Measurements from ENCODE around the gene OBSCN. TPM values are rescaled to one million over a fixed set of nuclear protein-coding genes. Genes with fewer than 3 reads are reported as not detected.

Gene OBSCN
- total RNA-seq, 2 donors from 2014 or later, result 159 to 317 TPM

DNA sequence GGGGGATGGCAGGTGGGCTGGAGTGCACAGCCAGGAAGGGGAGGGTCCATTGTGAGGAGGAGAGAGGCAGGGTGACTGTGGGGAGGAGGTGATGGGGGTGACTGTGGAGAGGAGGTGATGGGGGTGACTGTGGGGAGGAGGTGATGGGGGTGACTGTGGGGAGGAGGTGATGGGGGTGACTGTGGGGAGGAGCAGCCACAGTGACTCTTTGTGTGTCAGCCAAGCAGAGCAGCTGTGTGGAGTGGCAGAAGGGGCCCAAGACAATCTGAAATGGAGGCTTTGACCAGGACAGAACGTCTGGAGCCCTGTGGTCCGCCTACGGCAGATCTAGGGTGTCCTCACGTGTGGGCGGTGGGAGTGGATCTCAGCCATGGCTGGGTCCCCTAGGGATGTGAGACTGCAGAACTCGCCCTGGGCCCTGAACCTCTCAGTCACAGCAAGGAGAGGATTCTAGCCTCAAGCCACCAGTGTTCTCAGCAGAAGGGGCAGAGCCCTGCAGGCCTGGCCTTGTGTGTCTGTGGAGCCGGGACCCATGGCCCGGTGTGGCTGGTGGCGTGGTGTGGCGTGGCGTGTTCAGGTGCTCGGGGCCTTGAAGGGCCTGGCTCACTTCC, 81.5 kb downstream of the OBSCN start:
- Histone ChIP-seq H3K4me1 (no peaks in the 10 kb centered on the region), H3K36me3 (peaks cover 83% of the 10 kb centered on the region), H3K4me3 (no peak overlapping the region), H3K27ac (no peak overlapping the region), H3K9me3 (no peaks in the 10 kb centered on the region), H3K27me3 (no peaks in the 10 kb centered on the region)
- TF ChIP-seq CTCF (IDR thresholded peaks at IDR 0.05), result no peak
- DNase-seq (ENCODE audit: low spot score), result no peak

- Histone ChIP-seq H3K4me3 (no peak overlapping the region), H3K36me3 (peaks cover 83% of the 10 kb centered on the region), H3K27ac (no peak overlapping the region), H3K4me1 (no peaks in the 10 kb centered on the region), H3K27me3 (no peaks in the 10 kb centered on the region), H3K9me3 (no peaks in the 10 kb centered on the region)
- DNase-seq (ENCODE audit: low spot score), result no peak
- TF ChIP-seq CTCF (IDR thresholded peaks at IDR 0.05), result no peak
Observed at GRCh38 chr1:228289996-228290881, 82.4 kb downstream of the OBSCN start.

GRCh38 chr1:228291906-228292608, 84.2 kb downstream of the OBSCN start:
- H3K4me1 ChIP-seq, result no peaks in the 10 kb centered on the region
- peaks cover 83% of the 10 kb centered on the region for H3K36me3 ChIP-seq
- no peaks in the 10 kb centered on the region for H3K9me3 ChIP-seq
- no peak for TF ChIP-seq CTCF (IDR thresholded peaks at IDR 0.05)
- no peak overlapping the region for H3K27ac ChIP-seq
- no peaks in the 10 kb centered on the region for H3K27me3 ChIP-seq
- H3K4me3 ChIP-seq, result no peak overlapping the region
- no peak for DNase-seq (ENCODE audit: low spot score)

DNA sequence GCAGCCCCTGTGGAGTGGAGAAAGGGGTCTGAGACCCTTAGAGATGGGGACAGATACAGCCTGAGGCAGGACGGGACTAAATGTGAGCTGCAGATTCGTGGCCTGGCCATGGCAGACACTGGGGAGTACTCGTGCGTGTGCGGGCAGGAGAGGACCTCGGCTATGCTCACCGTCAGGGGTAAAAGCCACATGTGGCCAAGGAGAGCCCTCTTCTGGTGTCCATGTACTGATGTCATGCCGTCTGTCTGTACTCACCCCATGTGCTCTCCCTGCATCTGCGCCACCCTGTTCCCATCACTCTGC, 84.7 kb downstream of the OBSCN start:
- H3K27ac ChIP-seq, result no peak overlapping the region
- no peaks in the 10 kb centered on the region for H3K9me3 ChIP-seq
- H3K4me1 ChIP-seq, result no peaks in the 10 kb centered on the region
- DNase-seq (ENCODE audit: low spot score), result no peak
- peaks cover 83% of the 10 kb centered on the region for H3K36me3 ChIP-seq
- H3K4me3 ChIP-seq, result no peak overlapping the region
- H3K27me3 ChIP-seq, result no peaks in the 10 kb centered on the region
- no peak for TF ChIP-seq CTCF (IDR thresholded peaks at IDR 0.05)

DNA sequence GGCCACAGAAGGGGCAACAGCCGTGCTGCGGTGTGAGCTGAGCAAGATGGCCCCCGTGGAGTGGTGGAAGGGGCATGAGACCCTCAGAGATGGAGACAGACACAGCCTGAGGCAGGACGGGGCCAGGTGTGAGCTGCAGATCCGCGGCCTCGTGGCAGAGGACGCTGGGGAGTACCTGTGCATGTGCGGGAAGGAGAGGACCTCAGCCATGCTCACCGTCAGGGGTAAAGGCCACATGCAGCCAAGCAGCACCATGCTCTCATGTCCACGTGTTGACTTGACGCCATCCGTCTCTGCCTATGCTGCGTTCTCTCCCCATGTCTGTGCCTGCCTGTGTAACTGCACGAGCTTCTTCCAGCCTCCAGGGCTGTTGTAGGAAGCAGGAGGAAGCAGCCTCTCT, 85.5 kb downstream of the OBSCN start:
- Histone ChIP-seq H3K27ac (no peak overlapping the region), H3K4me1 (no peaks in the 10 kb centered on the region), H3K36me3 (peaks cover 75% of the 10 kb centered on the region), H3K27me3 (no peaks in the 10 kb centered on the region), H3K9me3 (no peaks in the 10 kb centered on the region), H3K4me3 (no peak overlapping the region)
- no peak for TF ChIP-seq CTCF (IDR thresholded peaks at IDR 0.05)
- DNase-seq (ENCODE audit: low spot score), result no peak
